ENCODE measurements around the gene NID1.

DNA sequence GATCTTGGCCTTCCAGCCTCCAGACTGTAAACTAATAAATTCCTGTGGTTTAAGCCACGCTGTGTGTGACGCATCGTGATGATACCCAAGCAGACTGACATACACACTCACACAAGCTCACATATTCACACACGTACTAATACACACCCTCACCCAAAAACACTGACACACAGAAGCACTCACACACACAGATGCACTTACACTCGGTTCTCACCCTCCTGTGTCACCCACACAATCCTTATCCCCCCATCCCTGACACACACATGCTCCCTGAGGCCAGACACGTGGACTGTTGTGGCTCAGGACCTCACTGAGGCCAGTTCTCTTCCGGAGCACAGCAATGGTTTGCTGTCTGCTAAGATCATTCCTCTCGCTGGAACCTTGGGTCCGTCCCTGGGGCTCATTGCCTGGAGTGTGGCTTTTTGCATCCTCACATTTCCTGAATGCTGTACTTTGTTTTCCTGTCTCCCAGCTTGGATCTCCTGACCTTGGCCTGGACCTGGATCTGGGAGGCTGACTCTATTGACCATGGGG lies 121.2 kb downstream of the NID1 start:
- TF ChIP-seq POLR2AphosphoS5 (IDR thresholded peaks at IDR 0.05; ENCODE audit: borderline replicate concordance, low read depth, low read length) (no peak), EZH2 (IDR thresholded peaks at IDR 0.05) (no peak)

Data from SK-N-MC (cell line).